IPS DF 6.9 (cell line): Measurements from ENCODE around the gene LRCOL1.

Source experiments
- DNase-seq: peaks from one replicate; pipeline ENCODE4 v3.0.0-alpha.2; 2013; ENCODE audit warnings: low read depth, low spot score
- H3K27ac ChIP-seq: one replicate; pipeline ENCODE4 v1.5.1; 2013; ENCODE audit warnings: low read length, control low read depth
- H3K27me3 ChIP-seq: 2 replicates; pipeline ENCODE4 v1.6.1; 2013; ENCODE audit warnings: mild to moderate bottlenecking, low read length; ENCODE audit not compliant: control insufficient read depth, insufficient read depth
- H3K36me3 ChIP-seq: 2 replicates; pipeline ENCODE4 v1.6.1; 2013; ENCODE audit warnings: low read length; ENCODE audit not compliant: control insufficient read depth, insufficient read depth
- H3K4me1 ChIP-seq: 2 replicates; pipeline ENCODE4 v1.6.1; 2013; ENCODE audit warnings: low read length; ENCODE audit not compliant: control insufficient read depth, insufficient read depth
- H3K4me3 ChIP-seq: 2 replicates; pipeline ENCODE4 v1.5.1; 2013; ENCODE audit warnings: mild to moderate bottlenecking, low read length
- H3K9me3 ChIP-seq: 2 replicates; pipeline ENCODE4 v1.6.1; 2013; ENCODE audit warnings: low read length, inconsistent platforms; ENCODE audit not compliant: control insufficient read depth, insufficient read depth
- WGBS: extraction: QIAGEN DNeasy Blood & Tissue Kit; methylation state at CpG from one replicate; pipeline ENCODE4 v1.1.7; 2013; ENCODE audit warnings: mixed read lengths, missing lambda C conversion rate; ENCODE audit not compliant: insufficient read length, insufficient coverage; 5-methylcytosine and 5-hydroxymethylcytosine counted together

The LRCOL1 gene

DNA sequence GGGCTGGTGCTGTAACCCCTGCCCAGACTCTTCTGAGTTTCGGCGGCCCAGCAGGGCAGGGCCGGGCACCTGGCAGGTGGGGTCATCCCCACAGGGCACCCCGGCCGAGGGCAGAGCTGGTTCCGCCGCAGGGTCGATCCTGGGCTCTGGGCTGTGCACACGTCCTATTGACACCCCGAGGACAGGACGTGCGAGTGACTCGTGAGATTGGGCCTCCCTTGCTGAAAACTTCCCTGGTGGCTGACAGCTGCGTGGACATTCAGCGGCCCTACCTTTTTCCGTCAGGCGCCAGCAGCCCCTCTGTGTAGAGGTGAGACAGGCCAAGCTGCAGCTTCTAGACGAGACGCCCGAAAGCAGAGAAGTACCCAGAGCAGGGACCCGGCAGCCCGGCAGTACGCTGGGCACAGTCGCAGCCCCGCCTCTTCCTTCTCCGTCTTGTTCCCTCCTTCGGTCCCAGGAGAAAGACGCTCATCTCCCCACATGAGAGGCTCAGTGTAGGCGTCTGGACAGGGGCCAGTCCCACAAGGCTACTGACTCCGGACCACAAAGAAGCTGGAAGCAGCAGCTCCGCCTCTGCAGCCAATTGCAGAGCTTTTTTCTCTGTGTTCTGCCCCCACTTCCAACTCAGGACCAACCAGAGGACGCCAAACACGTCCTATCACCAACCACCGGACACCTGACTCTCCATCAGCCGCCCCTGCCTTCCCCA is at the start of gene LRCOL1:
LRCOL1 (minus strand) TSS at position 532 of the 709 bp plus-strand sequence. CDS start 4,331 bp downstream, outside the sequence.
- DNase-seq: no peak
- Histone ChIP-seq H3K36me3 (no peaks in the 10 kb centered on the region), H3K4me1 (no peaks in the 10 kb centered on the region), H3K4me3 (no peak within 1 kb of the TSS), H3K9me3 (no peaks in the 10 kb centered on the region; the same call in 1 of the 2 replicates), H3K27me3 (peaks cover 9% of the 10 kb centered on the region), H3K27ac (no peak within 1 kb of the TSS)
- WGBS: no CpG with 5 or more reads among the region's 35 CpGs

GRCh38 chr12:132660052-132660451 is 49.7 kb upstream of the LRCOL1 start:
- H3K36me3 ChIP-seq: peaks cover 60% of the 10 kb centered on the region
- no peaks in the 10 kb centered on the region; the same call in 1 of the 2 replicates for H3K4me1 ChIP-seq
- no peak for DNase-seq
- no peaks in the 10 kb centered on the region for H3K9me3 ChIP-seq
- no CpG with 5 or more reads among the region's 5 CpGs for WGBS
- no peak overlapping the region for H3K4me3 ChIP-seq
- no peak overlapping the region for H3K27ac ChIP-seq
- H3K27me3 ChIP-seq: no peaks in the 10 kb centered on the region

DNA sequence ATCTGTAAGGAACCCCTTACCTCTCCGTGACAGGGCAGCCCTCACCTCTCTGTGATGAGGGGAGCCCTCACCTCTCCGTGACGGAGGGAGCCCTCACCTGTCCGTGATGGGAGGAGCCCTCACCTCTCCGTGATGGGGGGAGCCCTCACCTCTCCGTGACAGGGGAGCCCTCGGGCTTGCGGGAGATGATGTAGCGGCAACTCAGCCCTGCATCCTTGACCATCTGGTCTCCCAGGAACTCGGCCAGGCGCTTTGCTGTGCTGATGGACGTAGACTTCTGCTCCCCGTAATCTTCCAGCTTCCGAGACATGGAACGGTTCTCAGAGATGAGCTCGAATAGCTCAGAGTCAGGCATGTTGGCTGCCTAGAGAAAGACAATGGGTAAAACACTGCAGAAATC is 48.8 kb upstream of the LRCOL1 start:
- DNase-seq: no peak
- Histone ChIP-seq H3K36me3 (peaks cover 52% of the 10 kb centered on the region), H3K9me3 (no peaks in the 10 kb centered on the region), H3K27me3 (no peaks in the 10 kb centered on the region), H3K4me1 (no peaks in the 10 kb centered on the region; the same call in 1 of the 2 replicates), H3K27ac (no peak overlapping the region), H3K4me3 (no peak overlapping the region)
- no CpG with 5 or more reads among the region's 16 CpGs for WGBS

DNA sequence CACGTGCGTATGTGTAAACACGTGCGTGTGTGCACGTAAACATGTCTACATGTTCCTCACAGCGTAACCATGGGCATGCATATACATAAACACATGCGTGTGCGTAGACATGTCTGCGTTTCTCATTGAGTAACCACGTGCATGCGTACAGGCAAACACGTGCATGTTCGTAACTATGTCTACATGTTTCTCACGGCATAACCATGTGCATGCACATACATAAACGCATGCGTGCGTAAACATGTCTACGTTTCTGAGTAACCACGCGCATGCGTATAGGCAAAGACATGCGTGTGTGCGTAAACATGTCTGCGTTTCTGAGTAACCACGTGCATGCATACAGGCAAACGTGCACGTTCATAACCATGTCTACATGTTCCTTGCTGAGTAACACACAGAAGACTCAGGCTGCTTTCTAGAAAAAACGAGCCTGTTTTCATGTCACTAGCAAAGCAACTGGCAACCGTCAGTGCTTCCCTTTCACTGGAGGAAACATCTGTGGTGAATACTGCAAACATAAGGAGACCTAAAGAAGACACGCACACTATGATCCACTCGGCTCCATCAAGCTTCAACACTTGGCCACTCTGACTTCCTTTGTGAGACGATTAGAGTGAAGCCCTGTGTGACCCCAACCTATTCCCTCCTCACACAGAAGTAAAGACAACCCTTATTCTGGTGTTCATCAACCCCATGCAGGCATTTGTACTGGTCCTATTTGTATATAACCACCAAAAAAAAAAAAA is 47.9 kb upstream of the LRCOL1 start:
- H3K27ac ChIP-seq: no peak overlapping the region
- peaks cover 47% of the 10 kb centered on the region for H3K36me3 ChIP-seq
- H3K9me3 ChIP-seq: no peaks in the 10 kb centered on the region
- no peaks in the 10 kb centered on the region for H3K27me3 ChIP-seq
- WGBS: no CpG with 5 or more reads among the region's 32 CpGs
- no peak for DNase-seq
- no peak overlapping the region for H3K4me3 ChIP-seq
- no peaks in the 10 kb centered on the region for H3K4me1 ChIP-seq

GRCh38 chr12:132657004-132657727 is 46.8 kb upstream of the LRCOL1 start:
- Histone ChIP-seq H3K4me3 (no peak overlapping the region), H3K27ac (no peak overlapping the region), H3K4me1 (no peaks in the 10 kb centered on the region), H3K9me3 (no peaks in the 10 kb centered on the region), H3K27me3 (no peaks in the 10 kb centered on the region), H3K36me3 (peaks cover 43% of the 10 kb centered on the region)
- no peak for DNase-seq
- no CpG with 5 or more reads among the region's 12 CpGs for WGBS

- Histone ChIP-seq H3K27ac (no peak overlapping the region), H3K4me3 (no peak overlapping the region), H3K27me3 (no peaks in the 10 kb centered on the region), H3K36me3 (peaks cover 32% of the 10 kb centered on the region), H3K4me1 (no peaks in the 10 kb centered on the region), H3K9me3 (no peaks in the 10 kb centered on the region)
- no peak for DNase-seq
- no CpG with 5 or more reads among the region's 7 CpGs for WGBS
These were observed 43.3 kb upstream of the LRCOL1 start for GRCh38 chr12:132653567-132654290.

- no peaks in the 10 kb centered on the region for H3K4me1 ChIP-seq
- no peaks in the 10 kb centered on the region for H3K27me3 ChIP-seq
- WGBS: no CpG with 5 or more reads among the region's 9 CpGs
- H3K9me3 ChIP-seq: no peaks in the 10 kb centered on the region
- H3K27ac ChIP-seq: no peak overlapping the region
- no peak overlapping the region for H3K4me3 ChIP-seq
- H3K36me3 ChIP-seq: peaks cover 26% of the 10 kb centered on the region
- DNase-seq: no peak
These were observed 41.2 kb upstream of the LRCOL1 start for GRCh38 chr12:132651444-132652100.

DNA sequence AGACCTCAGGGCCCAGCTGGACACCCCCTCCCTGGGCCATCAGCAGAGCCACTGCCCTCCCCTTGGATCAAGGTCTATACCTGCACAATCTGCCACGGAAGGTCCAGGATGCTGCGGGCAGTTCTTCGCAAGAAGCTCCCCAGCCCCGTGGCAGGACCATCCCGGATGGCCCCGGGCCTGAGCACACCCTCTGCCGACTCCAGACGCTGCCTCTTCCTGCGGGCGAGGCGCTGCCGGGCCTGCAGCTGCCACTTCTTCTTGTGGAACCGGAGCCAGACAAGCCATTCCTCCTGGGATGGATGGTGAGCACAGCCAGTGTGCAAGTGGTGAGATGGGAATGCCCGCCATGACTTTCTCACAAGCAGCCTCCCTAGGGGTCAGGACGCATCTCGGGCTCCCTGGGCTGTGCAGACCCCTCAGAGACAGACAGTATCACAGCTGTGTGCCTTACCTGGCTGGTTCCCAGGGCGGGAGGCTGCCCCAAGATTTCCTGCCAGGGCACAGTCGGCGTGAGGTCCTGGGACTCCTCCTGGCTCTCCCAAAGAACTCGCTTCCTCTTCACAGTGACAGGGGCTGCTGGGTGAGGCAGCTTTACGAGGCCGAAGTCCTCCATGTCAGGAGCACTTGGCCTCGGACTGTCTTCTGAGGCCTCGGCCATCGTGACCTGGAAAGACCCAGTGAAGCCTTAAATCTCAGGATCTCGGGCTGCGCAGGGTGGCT is 39.0 kb upstream of the LRCOL1 start:
- Histone ChIP-seq H3K4me3 (no peak overlapping the region), H3K9me3 (no peaks in the 10 kb centered on the region), H3K36me3 (peaks cover 26% of the 10 kb centered on the region), H3K27ac (no peak overlapping the region), H3K27me3 (no peaks in the 10 kb centered on the region), H3K4me1 (no peaks in the 10 kb centered on the region)
- no peak for DNase-seq
- WGBS: no CpG with 5 or more reads among the region's 27 CpGs

GRCh38 chr12:132648616-132649225 is 38.3 kb upstream of the LRCOL1 start:
- H3K36me3 ChIP-seq: peaks cover 29% of the 10 kb centered on the region
- WGBS: no CpG with 5 or more reads among the region's 24 CpGs

More at GRCh38 chr12:132648616-132649225, 38.3 kb upstream of the LRCOL1 start:
- no peaks in the 10 kb centered on the region for H3K9me3 ChIP-seq
- no peak for DNase-seq
- H3K4me1 ChIP-seq: no peaks in the 10 kb centered on the region
- no peaks in the 10 kb centered on the region for H3K27me3 ChIP-seq
- H3K27ac ChIP-seq: no peak overlapping the region
- H3K4me3 ChIP-seq: no peak overlapping the region; the same call in 1 of the 2 replicates
